Astrocyte (in vitro differentiated cells and primary cell): ENCODE measurements around the gene ZNF765. TPM values are rescaled to one million over a fixed set of nuclear protein-coding genes. Genes with fewer than 3 reads are reported as not detected.

Source experiments
- DNase-seq: peaks from one replicate; pipeline ENCODE4 v3.0.0-alpha.2; 2010; ENCODE audit warnings: low read depth
- FAIRE-seq: peaks from 2 replicates; lab custom pipeline; 2011; peaks lifted over from hg19 to GRCh38; lab: Jason Lieb, UNC
- H2AFZ ChIP-seq: 2 replicates; pipeline ENCODE4 v1.6.0; 2012; ENCODE audit warnings: low read depth, low read length, inconsistent platforms
- H3K27ac ChIP-seq: 2 replicates; pipeline ENCODE4 v1.5.1; 2011; ENCODE audit warnings: low read depth, low read length, inconsistent platforms
- H3K27me3 ChIP-seq: 2 replicates; pipeline ENCODE4 v1.6.0; 2011; ENCODE audit warnings: low read length, inconsistent platforms; ENCODE audit not compliant: insufficient read depth
- H3K36me3 ChIP-seq: 2 replicates; pipeline ENCODE4 v1.5.1; 2011; ENCODE audit warnings: low read length, inconsistent platforms; ENCODE audit not compliant: insufficient read depth
- H3K4me1 ChIP-seq: 2 replicates; pipeline ENCODE4 v1.5.1; 2011; ENCODE audit warnings: low read length, inconsistent platforms; ENCODE audit not compliant: insufficient read depth
- H3K4me2 ChIP-seq: 2 replicates; pipeline ENCODE4 v1.6.0; 2012; ENCODE audit warnings: low read length, inconsistent platforms
- H3K4me3 ChIP-seq: 2 replicates; pipeline ENCODE4 v1.5.1; 2011; ENCODE audit warnings: low read depth, mild to moderate bottlenecking, low read length, inconsistent platforms; ENCODE audit not compliant: insufficient read depth
- H3K79me2 ChIP-seq: 2 replicates; pipeline ENCODE4 v1.6.0; 2012; ENCODE audit warnings: mild to moderate bottlenecking, low read length, inconsistent platforms; ENCODE audit not compliant: insufficient read depth
- H3K9ac ChIP-seq: 2 replicates; pipeline ENCODE4 v1.6.0; 2012; ENCODE audit warnings: mild to moderate bottlenecking, low read length, inconsistent platforms
- H3K9me3 ChIP-seq: 2 replicates; pipeline ENCODE4 v1.5.1; 2012; ENCODE audit warnings: low read depth, mild to moderate bottlenecking, low read length, inconsistent platforms; ENCODE audit not compliant: insufficient read depth
- H4K20me1 ChIP-seq: 2 replicates; pipeline ENCODE4 v1.6.0; 2012; ENCODE audit warnings: low read length, inconsistent platforms; ENCODE audit not compliant: insufficient read depth
- H3K27ac Mint-ChIP-seq: one replicate; pipeline ENCODE4 v1.8.0; 2021; ENCODE audit warnings: mild to moderate bottlenecking, mixed read lengths; ENCODE audit not compliant: unreplicated experiment
- H3K27me3 Mint-ChIP-seq: one replicate; pipeline ENCODE4 v1.8.0; 2021; ENCODE audit warnings: low read depth, mixed read lengths; ENCODE audit not compliant: unreplicated experiment
- H3K36me3 Mint-ChIP-seq: one replicate; pipeline ENCODE4 v1.8.0; 2021; ENCODE audit warnings: low read depth, mixed read lengths; ENCODE audit not compliant: unreplicated experiment
- H3K4me1 Mint-ChIP-seq: one replicate; pipeline ENCODE4 v1.8.0; 2021; ENCODE audit warnings: low read depth, mixed read lengths; ENCODE audit not compliant: unreplicated experiment
- H3K4me3 Mint-ChIP-seq: one replicate; pipeline ENCODE4 v1.8.0; 2021; ENCODE audit warnings: mild to moderate bottlenecking, moderate library complexity, mixed read lengths; ENCODE audit not compliant: unreplicated experiment
- H3K9me3 Mint-ChIP-seq: one replicate; pipeline ENCODE4 v1.8.0; 2021; ENCODE audit warnings: mild to moderate bottlenecking, mixed read lengths; ENCODE audit not compliant: unreplicated experiment
- CTCF ChIP-seq: IDR thresholded peaks from 2 replicates; pipeline ENCODE4 v1.5.1; 2011; ENCODE audit warnings: low read depth, mild to moderate bottlenecking, inconsistent platforms, low read length, moderate library complexity; ENCODE audit not compliant: insufficient read depth
- EZH2 ChIP-seq: IDR thresholded peaks from 2 replicates; pipeline ENCODE4 v1.6.1; 2012; ENCODE audit warnings: mild to moderate bottlenecking, low read length, inconsistent platforms; ENCODE audit not compliant: insufficient read depth
- total RNA-seq: library from RNA; stranded (reverse); gene quantifications from 2 replicates; pipeline ENCODE4 v1.2.1, GENCODE V29; 2021

Gene ZNF765
- total RNA-seq, 1 donor from 2014 or later, result 8.9 TPM

GRCh38 chr19:53365899-53366493 lies 29.0 kb upstream of the ZNF765 start:
- H3K36me3 Mint-ChIP-seq, result peaks cover 3% of the 10 kb centered on the region
- Histone ChIP-seq H2AFZ (peak overlapping the region; percentile 98), H3K27me3 (no peaks in the 10 kb centered on the region), H3K36me3 (no peaks in the 10 kb centered on the region), H4K20me1 (no peaks in the 10 kb centered on the region), H3K4me3 (peak overlapping the region; percentile 64), H3K9ac (peak overlapping the region; percentile 76), H3K27ac (no peak overlapping the region), H3K79me2 (no peaks in the 10 kb centered on the region), H3K9me3 (no peaks in the 10 kb centered on the region), H3K4me1 (no peaks in the 10 kb centered on the region), H3K4me2 (peak overlapping the region; percentile 96)
- peak overlapping the region; percentile 96 for H3K4me3 Mint-ChIP-seq
- H3K4me1 Mint-ChIP-seq, result no peaks in the 10 kb centered on the region
- peaks cover 2% of the 10 kb centered on the region for H3K9me3 Mint-ChIP-seq
- H3K27me3 Mint-ChIP-seq, result no peaks in the 10 kb centered on the region
- no peak for FAIRE-seq
- H3K27ac Mint-ChIP-seq, result peak overlapping the region; percentile 75
- TF ChIP-seq CTCF (no peak), EZH2 (no peak)
- peak; percentile 0 for DNase-seq

DNA sequence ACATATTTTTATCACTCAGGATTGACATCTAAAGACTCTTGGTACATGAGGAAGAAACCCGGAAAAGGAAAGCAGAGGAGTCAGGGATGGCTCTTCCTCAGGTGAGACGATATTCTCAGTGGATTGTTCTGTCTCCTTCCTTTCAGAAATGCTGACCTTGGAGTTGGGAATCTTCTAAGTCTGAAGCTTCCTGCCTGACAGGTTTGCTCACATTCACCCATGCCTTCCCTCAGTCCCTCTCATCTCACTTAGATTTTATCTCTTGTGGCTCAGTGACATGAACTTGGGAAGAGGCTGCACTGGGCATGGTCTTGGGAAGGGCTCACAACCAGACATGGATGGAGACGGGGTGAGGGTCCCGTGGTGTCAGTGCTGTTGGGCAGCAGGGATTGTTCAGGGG lies 22.8 kb upstream of the ZNF765 start:
- Histone ChIP-seq H4K20me1 (no peaks in the 10 kb centered on the region), H3K9ac (no peak overlapping the region), H3K36me3 (no peaks in the 10 kb centered on the region), H3K9me3 (no peaks in the 10 kb centered on the region), H3K4me1 (no peaks in the 10 kb centered on the region), H3K27ac (no peak overlapping the region), H3K79me2 (no peaks in the 10 kb centered on the region), H2AFZ (no peak overlapping the region), H3K4me3 (no peak overlapping the region), H3K27me3 (no peaks in the 10 kb centered on the region), H3K4me2 (no peak overlapping the region)
- Mint-ChIP-seq H3K27me3 (no peaks in the 10 kb centered on the region), H3K9me3 (peaks cover 6% of the 10 kb centered on the region), H3K4me1 (no peaks in the 10 kb centered on the region), H3K27ac (no peak overlapping the region), H3K36me3 (peaks cover 34% of the 10 kb centered on the region), H3K4me3 (no peak overlapping the region)
- FAIRE-seq (no peak), DNase-seq (no peak)
- TF ChIP-seq CTCF (no peak), EZH2 (no peak)

DNA sequence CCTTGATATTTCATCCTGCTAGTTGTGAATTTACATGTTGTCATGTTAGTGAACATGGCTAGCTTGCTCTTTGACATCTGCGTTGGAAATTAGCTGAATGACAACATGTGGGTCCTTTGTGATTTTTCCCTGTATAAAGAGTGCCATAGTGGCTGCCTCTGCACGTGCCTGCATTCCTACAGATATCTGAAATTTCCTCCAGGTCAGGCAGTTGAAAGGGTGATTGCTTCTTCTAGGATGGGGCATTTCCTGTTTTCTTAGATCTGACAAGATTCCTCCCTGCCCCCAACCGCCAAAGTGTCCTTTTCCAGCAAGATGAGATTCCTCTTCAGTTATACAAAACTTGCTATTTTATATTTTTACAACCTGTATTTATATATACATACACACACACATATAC lies 20.7 kb upstream of the ZNF765 start:
- Histone ChIP-seq H3K79me2 (no peaks in the 10 kb centered on the region), H4K20me1 (no peaks in the 10 kb centered on the region), H3K4me3 (no peak overlapping the region), H2AFZ (no peak overlapping the region), H3K27me3 (no peaks in the 10 kb centered on the region), H3K4me2 (no peak overlapping the region), H3K4me1 (no peaks in the 10 kb centered on the region), H3K9ac (no peak overlapping the region), H3K27ac (no peak overlapping the region), H3K9me3 (no peaks in the 10 kb centered on the region), H3K36me3 (no peaks in the 10 kb centered on the region)
- no peak overlapping the region for H3K27ac Mint-ChIP-seq
- peaks cover 16% of the 10 kb centered on the region for H3K9me3 Mint-ChIP-seq
- no peak for DNase-seq
- H3K4me1 Mint-ChIP-seq, result no peaks in the 10 kb centered on the region
- no peaks in the 10 kb centered on the region for H3K27me3 Mint-ChIP-seq
- peaks cover 52% of the 10 kb centered on the region for H3K36me3 Mint-ChIP-seq
- no peak overlapping the region for H3K4me3 Mint-ChIP-seq
- no peak for FAIRE-seq
- no peak for TF ChIP-seq EZH2
- no peak for TF ChIP-seq CTCF
